SK-N-MC (cell line): Measurements from ENCODE around the gene KLRC2.
"Not testable (repeated sequence)": the region's sequence is repeated elsewhere in the genome, so short reads cannot be mapped to it uniquely, and the experiment has no call there.

Experiments used
- DNase-seq: peaks from one replicate; pipeline ENCODE4 v3.0.0-alpha.2; 2011; ENCODE audit warnings: low read depth, low spot score
- H3K27ac ChIP-seq: fragments of 200-600 bp; sonication (generic); 2 replicates; pipeline ENCODE4 v1.5.1; 2016; ENCODE audit warnings: mixed run types
- H3K36me3 ChIP-seq: fragments of 200-600 bp; sonication (generic); 2 replicates; pipeline ENCODE4 v1.6.1; 2017; ENCODE audit warnings: antibody characterized with exemption, low read length, mixed read lengths; ENCODE audit not compliant: insufficient read depth
- H3K4me3 ChIP-seq: fragments of 200-600 bp; sonication (generic); 2 replicates; pipeline ENCODE4 v1.5.1; 2016
- H3K9ac ChIP-seq: fragments of 200-600 bp; sonication (generic); 2 replicates; pipeline ENCODE4 v1.8.0; 2017; ENCODE audit warnings: mixed run types, mixed read lengths; ENCODE audit not compliant: insufficient read length
- H3K9me3 ChIP-seq: fragments of 200-600 bp; sonication (generic); 2 replicates; pipeline ENCODE4 v1.6.1; 2017; ENCODE audit warnings: low read depth, mild to moderate bottlenecking, antibody characterized with exemption, low read length, moderate library complexity, mixed read lengths
- EZH2 ChIP-seq: fragments of 200-600 bp; sonication (generic); IDR thresholded peaks from one replicate; pipeline ENCODE4 v1.6.1; 2017; ENCODE audit warnings: antibody characterized with exemption
- FOXP2 ChIP-seq: optimal IDR thresholded peaks from 2 replicates; pipeline ENCODE3; 2011; ENCODE audit warnings: mild to moderate bottlenecking, moderate library complexity; ENCODE audit not compliant: insufficient read depth; ENCODE audit errors: extremely low read length, control extremely low read depth
- POLR2AphosphoS5 ChIP-seq: IDR thresholded peaks from 2 replicates; pipeline ENCODE4 v1.6.1; 2012; ENCODE audit warnings: mild to moderate bottlenecking, low read depth, low read length, borderline replicate concordance

KLRC2 gene

GRCh38 chr12:10448236-10448635, 12.4 kb upstream of the KLRC2 start:
- no peaks in the 10 kb centered on the region for H3K36me3 ChIP-seq
- H3K4me3 ChIP-seq, result no peak overlapping the region
- no peak overlapping the region for H3K27ac ChIP-seq
- no peaks in the 10 kb centered on the region for H3K9me3 ChIP-seq
- TF ChIP-seq FOXP2, result no peak
- TF ChIP-seq EZH2, result no peak
- no peak for TF ChIP-seq POLR2AphosphoS5
- H3K9ac ChIP-seq, result no peak overlapping the region
- DNase-seq, result no peak

- not testable (repeated sequence) for H3K9me3 ChIP-seq, DNase-seq, H3K36me3 ChIP-seq, H3K9ac ChIP-seq, H3K4me3 ChIP-seq, H3K27ac ChIP-seq
Observed at GRCh38 chr12:10446052-10446451, 10.2 kb upstream of the KLRC2 start.

- H3K9ac ChIP-seq, DNase-seq, H3K27ac ChIP-seq, H3K4me3 ChIP-seq, H3K36me3 ChIP-seq, H3K9me3 ChIP-seq: not testable (repeated sequence)
Observed at GRCh38 chr12:10441144-10441543, 5.3 kb upstream of the KLRC2 start.

- not testable (repeated sequence) for H3K4me3 ChIP-seq, H3K9me3 ChIP-seq, H3K36me3 ChIP-seq, DNase-seq, H3K27ac ChIP-seq, H3K9ac ChIP-seq
Observed at GRCh38 chr12:10439608-10440274, 3.9 kb upstream of the KLRC2 start.

GRCh38 chr12:10437601-10438000, 1.8 kb upstream of the KLRC2 start:
- H3K4me3 ChIP-seq, H3K27ac ChIP-seq, H3K9me3 ChIP-seq, H3K9ac ChIP-seq, DNase-seq, H3K36me3 ChIP-seq: not testable (repeated sequence)

GRCh38 chr12:10430623-10431022, 5.2 kb downstream of the KLRC2 start:
- not testable (repeated sequence) for H3K9me3 ChIP-seq, H3K9ac ChIP-seq, DNase-seq, H3K27ac ChIP-seq, H3K4me3 ChIP-seq, H3K36me3 ChIP-seq

- not testable (repeated sequence) for H3K27ac ChIP-seq, H3K4me3 ChIP-seq, H3K36me3 ChIP-seq, H3K9ac ChIP-seq, H3K9me3 ChIP-seq, DNase-seq
Observed at GRCh38 chr12:10425938-10426337, 9.9 kb downstream of the KLRC2 start.

- not testable (repeated sequence) for H3K27ac ChIP-seq, H3K36me3 ChIP-seq, H3K9ac ChIP-seq, DNase-seq, H3K9me3 ChIP-seq, H3K4me3 ChIP-seq
Observed at GRCh38 chr12:10424260-10424899, 11.4 kb downstream of the KLRC2 start.

- H3K9me3 ChIP-seq, H3K9ac ChIP-seq, H3K36me3 ChIP-seq, H3K4me3 ChIP-seq, DNase-seq, H3K27ac ChIP-seq: not testable (repeated sequence)
Observed at GRCh38 chr12:10422159-10422558, 13.7 kb downstream of the KLRC2 start.

- H3K4me3 ChIP-seq, H3K27ac ChIP-seq, H3K9ac ChIP-seq, H3K36me3 ChIP-seq, H3K9me3 ChIP-seq, DNase-seq: not testable (repeated sequence)
Observed at GRCh38 chr12:10420334-10420733, 15.5 kb downstream of the KLRC2 start, which contains the start of gene KLRC3. Gene KLRC3 (minus strand): TSS chr12:10420595. CDS start chr12:10420550, 45 bp downstream.
